GM12878 (cell line): Measurements from ENCODE around the gene FGGY. TPM values are rescaled to one million over a fixed set of nuclear protein-coding genes. Genes with fewer than 3 reads are reported as not detected.

Experiments used
- ATAC-seq: fragments of 200-7000 bp; cut with Tn5 transposase; 3 replicates; pipeline ENCODE4 v1.9.1; 2020; ENCODE audit warnings: mild to moderate bottlenecking, moderate library complexity
- BruUV-seq: library from RNA; stranded (reverse); fragments of 400-500 nt; replicated peaks from 2 replicates; lab custom pipeline; 2021; lab: Mats Ljungman, UMichigan
- CTCF ChIA-PET: fragments of 300-600 bp; sonication (Branson Sonifier 250); formaldehyde crosslinking; extraction: SDS; loops from one replicate; lab custom pipeline; 2021; ENCODE audit warnings: inconsistent platforms; lab: Yijun Ruan, JAX
- POLR2A ChIA-PET: fragments of 350-600 bp; formaldehyde crosslinking; extraction: SDS; loops from one replicate; lab custom pipeline; 2021; ENCODE audit warnings: inconsistent platforms; lab: Charles Lee
- RAD21 ChIA-PET: fragments of 300-600 bp; sonication (Branson Sonifier 250); formaldehyde crosslinking; loops from one replicate; lab custom pipeline; 2023; ENCODE audit warnings: antibody characterized with exemption; ENCODE audit not compliant: unreplicated experiment; lab: Charles Lee
- SMC1A ChIA-PET: fragments of 300-600 bp; sonication (Branson Sonifier 250); formaldehyde crosslinking; loops from one replicate; lab custom pipeline; 2023; ENCODE audit not compliant: unreplicated experiment, uncharacterized antibody; lab: Charles Lee
- DNase-seq: peaks from one replicate; pipeline ENCODE4 v3.0.0-alpha.2; 2011; ENCODE audit warnings: low read depth, low spot score
- FAIRE-seq: peaks from 3 replicates; lab custom pipeline; 2011; peaks lifted over from hg19 to GRCh38; lab: Jason Lieb, UNC
- H2AFZ ChIP-seq: 2 replicates; pipeline ENCODE4 v1.6.0; 2011; ENCODE audit warnings: low read depth, low read length, control low read depth; ENCODE audit not compliant: control insufficient read depth
- H3K27ac ChIP-seq: 2 replicates; pipeline ENCODE4 v1.5.1; 2011; ENCODE audit warnings: control low read depth; ENCODE audit not compliant: control insufficient read depth, insufficient read depth
- H3K27me3 ChIP-seq, 2 experiments: replicated peaks in 1 of 2; 2 replicates each; pipeline versions ENCODE4 v1.6.0 to v1.6.1; 2011; ENCODE audit warnings: low read length in 1 of 2; ENCODE audit not compliant: control insufficient read depth in 2 of 2, insufficient read depth in 2 of 2
- H3K36me3 ChIP-seq, 2 experiments: 2 replicates each; pipeline ENCODE4 v1.5.1; 2011; ENCODE audit warnings: low read length in 1 of 2; ENCODE audit not compliant: control insufficient read depth in 2 of 2, insufficient read depth in 2 of 2
- H3K4me1 ChIP-seq: 2 replicates; pipeline ENCODE4 v1.6.1; 2011; ENCODE audit warnings: mild to moderate bottlenecking, low read length, moderate library complexity, mixed read lengths; ENCODE audit not compliant: control insufficient read depth, insufficient read depth
- H3K4me2 ChIP-seq: 2 replicates; pipeline ENCODE4 v1.6.0; 2011; ENCODE audit warnings: control low read depth; ENCODE audit not compliant: control insufficient read depth, insufficient read depth
- H3K4me3 ChIP-seq: fragments of 200-600 bp; sonication (generic); 2 replicates; pipeline ENCODE4 v1.5.1; 2016
- H3K79me2 ChIP-seq: 2 replicates; pipeline ENCODE4 v1.6.0; 2011; ENCODE audit warnings: low read length; ENCODE audit not compliant: control insufficient read depth, insufficient read depth
- H3K9ac ChIP-seq: 2 replicates; pipeline ENCODE4 v1.8.0; 2011; ENCODE audit warnings: low read length, control low read depth, mixed read lengths; ENCODE audit not compliant: control insufficient read depth, insufficient read depth
- H3K9me3 ChIP-seq: replicated peaks from 3 replicates; pipeline ENCODE4 v1.5.1; 2011; ENCODE audit warnings: mild to moderate bottlenecking, low read length; ENCODE audit not compliant: control insufficient read depth, insufficient read depth
- H4K20me1 ChIP-seq: 2 replicates; pipeline ENCODE4 v1.6.0; 2011; ENCODE audit not compliant: control insufficient read depth, insufficient read depth
- CBFB ChIP-seq: IDR thresholded peaks from 2 replicates; pipeline ENCODE4 v1.6.1; 2016; ENCODE audit warnings: antibody characterized with exemption, low read depth
- KAT2A ChIP-seq: conservative IDR thresholded peaks from 2 replicates; pipeline ENCODE4 v1.6.1; 2011; ENCODE audit warnings: low read depth, low read length; ENCODE audit not compliant: control insufficient read depth
- YY1 ChIP-seq: IDR thresholded peaks from 2 replicates; pipeline ENCODE4 v1.6.1; 2011; ENCODE audit warnings: low read depth, mild to moderate bottlenecking, low read length
- in situ Hi-C: fragments of 300-500 bp; cut with MboI; formaldehyde crosslinking; loops from 9 replicates; pipeline ENCODE4 v1.14.3; 2018; ENCODE audit warnings: mixed read lengths
- intact Hi-C: fragments of 100-400 bp; cut with micrococcal nuclease; formaldehyde crosslinking; loops from one replicate; pipeline ENCODE4 v1.14.2; 2022; ENCODE audit not compliant: unreplicated experiment
- polyA plus RNA-seq, 11 experiments: library from polyadenylated mRNA; depleted of rRNA in 4 of 11; unstranded in 6 of 11; stranded (reverse) in 5 of 11; fragments of >200 nt; fragmentation: Nextera tagmentation in 4 of 11; fragmentation: Illumina TruSeq in 1 of 11; extraction: Ambion mirVana in 4 of 11; extraction: Trizol in 1 of 11; gene quantifications; 1 replicate in 1 of 11; 2 replicates in 10 of 11; pipeline versions ENCODE4 v1.2.1 to v1.2.3, GENCODE V29; 2011 to 2016; ENCODE audit warnings: inconsistent platforms in 2 of 11, missing spikeins in 2 of 11, low read depth in 1 of 11
- total RNA-seq, 4 experiments: library from RNA; depleted of rRNA in 3 of 4; stranded (reverse); fragments of >200 nt in 3 of 4; fragmentation: Illumina TruSeq in 1 of 4; extraction: Trizol in 1 of 4; gene quantifications; 2 replicates each; pipeline versions ENCODE4 v1.2.1 to v1.2.3, GENCODE V29; 2013 to 2021
- TF ChIP-seq, protein P1 (sequence below): fragments of 450-650 bp; IDR thresholded peaks from 2 replicates; pipeline ENCODE4 v1.6.1; 2017; ENCODE audit warnings: mild to moderate bottlenecking, low read depth, inconsistent platforms; ENCODE audit not compliant: poor library complexity, severe bottlenecking
- TF ChIP-seq, protein P2 (sequence below): fragments of 450-650 bp; IDR thresholded peaks from 2 replicates; pipeline ENCODE4 v1.6.1; 2018; ENCODE audit warnings: mild to moderate bottlenecking, low read depth, moderate library complexity; ENCODE audit not compliant: partially characterized antibody

FGGY gene
- total and polyA plus RNA-seq, 10 of the 15 experiments (the other 5 are each of a cell fraction or from before 2014, with no cell fraction given) = 6.2 to 11.9 (median 7.5) TPM

DNA sequence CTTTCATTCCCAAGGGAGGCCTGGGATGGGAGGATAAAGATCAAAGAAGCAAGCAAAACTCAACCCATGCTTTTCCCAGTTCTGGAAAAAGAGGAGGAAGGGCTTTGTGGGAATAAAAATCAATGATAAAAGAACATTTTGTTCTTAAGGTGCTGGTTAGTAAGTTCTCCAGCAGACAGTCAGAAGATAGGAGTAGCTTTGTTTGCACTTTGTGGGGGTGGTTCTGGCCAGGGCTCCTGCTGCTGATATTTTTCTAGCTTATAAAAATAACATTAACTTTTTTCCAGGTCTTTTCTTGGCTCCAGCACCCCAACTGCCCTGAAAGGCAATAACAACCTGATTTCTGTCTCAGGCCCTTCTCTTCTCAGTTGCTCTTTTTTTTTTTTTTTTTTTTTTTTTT is 220.0 kb downstream of the FGGY start:
- in situ Hi-C loops = no loop called here
- Histone ChIP-seq H4K20me1 (no peaks in the 10 kb centered on the region), H3K9me3 (no peaks in the 10 kb centered on the region), H3K4me2 (no peak overlapping the region), H3K27ac (no peak overlapping the region), H3K4me1 (no peaks in the 10 kb centered on the region), H3K36me3 (no peaks in the 10 kb centered on the region), H3K27me3 (no peaks in the 10 kb centered on the region), H3K4me3 (no peak overlapping the region), H2AFZ (no peak overlapping the region), H3K9ac (no peak overlapping the region), H3K79me2 (no peaks in the 10 kb centered on the region)
- RAD21 ChIA-PET = interaction anchor here (1.2 kb wide), 1 partner anchor 245 kb away, joined by 3 read pairs; no protein-coding TSS in a partner anchor
- SMC1A ChIA-PET = no interaction called here
- TF ChIP-seq YY1 (no peak), KAT2A (no peak), CBFB (no peak)
- TF ChIP-seq, protein P1, sequence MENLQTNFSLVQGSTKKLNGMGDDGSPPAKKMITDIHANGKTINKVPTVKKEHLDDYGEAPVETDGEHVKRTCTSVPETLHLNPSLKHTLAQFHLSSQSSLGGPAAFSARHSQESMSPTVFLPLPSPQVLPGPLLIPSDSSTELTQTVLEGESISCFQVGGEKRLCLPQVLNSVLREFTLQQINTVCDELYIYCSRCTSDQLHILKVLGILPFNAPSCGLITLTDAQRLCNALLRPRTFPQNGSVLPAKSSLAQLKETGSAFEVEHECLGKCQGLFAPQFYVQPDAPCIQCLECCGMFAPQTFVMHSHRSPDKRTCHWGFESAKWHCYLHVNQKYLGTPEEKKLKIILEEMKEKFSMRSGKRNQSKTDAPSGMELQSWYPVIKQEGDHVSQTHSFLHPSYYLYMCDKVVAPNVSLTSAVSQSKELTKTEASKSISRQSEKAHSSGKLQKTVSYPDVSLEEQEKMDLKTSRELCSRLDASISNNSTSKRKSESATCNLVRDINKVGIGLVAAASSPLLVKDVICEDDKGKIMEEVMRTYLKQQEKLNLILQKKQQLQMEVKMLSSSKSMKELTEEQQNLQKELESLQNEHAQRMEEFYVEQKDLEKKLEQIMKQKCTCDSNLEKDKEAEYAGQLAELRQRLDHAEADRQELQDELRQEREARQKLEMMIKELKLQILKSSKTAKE = no peak
- TF ChIP-seq, protein P2, sequence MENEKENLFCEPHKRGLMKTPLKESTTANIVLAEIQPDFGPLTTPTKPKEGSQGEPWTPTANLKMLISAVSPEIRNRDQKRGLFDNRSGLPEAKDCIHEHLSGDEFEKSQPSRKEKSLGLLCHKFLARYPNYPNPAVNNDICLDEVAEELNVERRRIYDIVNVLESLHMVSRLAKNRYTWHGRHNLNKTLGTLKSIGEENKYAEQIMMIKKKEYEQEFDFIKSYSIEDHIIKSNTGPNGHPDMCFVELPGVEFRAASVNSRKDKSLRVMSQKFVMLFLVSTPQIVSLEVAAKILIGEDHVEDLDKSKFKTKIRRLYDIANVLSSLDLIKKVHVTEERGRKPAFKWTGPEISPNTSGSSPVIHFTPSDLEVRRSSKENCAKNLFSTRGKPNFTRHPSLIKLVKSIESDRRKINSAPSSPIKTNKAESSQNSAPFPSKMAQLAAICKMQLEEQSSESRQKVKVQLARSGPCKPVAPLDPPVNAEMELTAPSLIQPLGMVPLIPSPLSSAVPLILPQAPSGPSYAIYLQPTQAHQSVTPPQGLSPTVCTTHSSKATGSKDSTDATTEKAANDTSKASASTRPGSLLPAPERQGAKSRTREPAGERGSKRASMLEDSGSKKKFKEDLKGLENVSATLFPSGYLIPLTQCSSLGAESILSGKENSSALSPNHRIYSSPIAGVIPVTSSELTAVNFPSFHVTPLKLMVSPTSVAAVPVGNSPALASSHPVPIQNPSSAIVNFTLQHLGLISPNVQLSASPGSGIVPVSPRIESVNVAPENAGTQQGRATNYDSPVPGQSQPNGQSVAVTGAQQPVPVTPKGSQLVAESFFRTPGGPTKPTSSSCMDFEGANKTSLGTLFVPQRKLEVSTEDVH = no peak
- POLR2A ChIA-PET = interaction anchor here (0.7 kb wide), 1 partner anchor 369 kb away, joined by 3 read pairs; no protein-coding TSS in a partner anchor
- FAIRE-seq (no peak), ATAC-seq (no peak), DNase-seq (no peak)
- CTCF ChIA-PET = no interaction called here
- intact Hi-C loops = no loop called here
- BruUV-seq = no TSS peak
